ENCODE measurements around the gene KCNJ15. TPM values are rescaled to one million over a fixed set of nuclear protein-coding genes. Genes with fewer than 3 reads are reported as not detected.

KCNJ15 gene
- polyA plus RNA-seq, 2 of the 4 experiments (the other 2 are of a cell fraction), result 0.19 to 0.30 TPM

GRCh38 chr21:38277501-38278131, 20.8 kb downstream of the KCNJ15 start (continued):
- TF ChIP-seq EHF (CRISPR knock-in tag; IDR thresholded peaks at IDR 0.05) (no peak), TP53 (CRISPR knock-in tag; IDR thresholded peaks at IDR 0.05) (no peak), HOXB5 (CRISPR knock-in tag; IDR thresholded peaks at IDR 0.05) (peak; percentile 77; the same call in 1 of the 2 replicates), RNF2 (IDR thresholded peaks at IDR 0.05; ENCODE audit: borderline replicate concordance, low read depth) (no peak), FOXS1 (CRISPR knock-in tag; IDR thresholded peaks at IDR 0.05) (no peak), CHD2 (IDR thresholded peaks at IDR 0.05; ENCODE audit: low read length, partially characterized antibody) (no peak), HDAC2 (IDR thresholded peaks at IDR 0.05) (no peak), POLR2A (IDR thresholded peaks at IDR 0.05; ENCODE audit: low read length) (no peak), CBX8 (IDR thresholded peaks at IDR 0.05) (no peak), ZFP36 (IDR thresholded peaks at IDR 0.05; ENCODE audit: borderline replicate concordance, partially characterized antibody) (no peak), EP300 (IDR thresholded peaks at IDR 0.05) (peak; percentile 94 to 97), CEBPB (IDR thresholded peaks at IDR 0.05) (peak; percentile 81 to 86), FOSL2 (IDR thresholded peaks at IDR 0.05) (peak; percentile 96), FOSL2 (CRISPR knock-in tag; IDR thresholded peaks at IDR 0.05) (peak; percentile 92), USF2 (IDR thresholded peaks at IDR 0.05) (no peak), CHD4 (IDR thresholded peaks at IDR 0.05; ENCODE audit: borderline replicate concordance) (no peak), ELK1 (IDR thresholded peaks at IDR 0.05; ENCODE audit: low read depth, low read length) (no peak), BHLHE40 (IDR thresholded peaks at IDR 0.05; ENCODE audit: low read depth, low read length) (0 out of 2 replicates have a peak, but pooled peaks have one; percentile 17), HOXB13 (CRISPR knock-in tag; IDR thresholded peaks at IDR 0.05; ENCODE audit: low read depth) (no peak), RFX5 (IDR thresholded peaks at IDR 0.05) (no peak), JUN (IDR thresholded peaks at IDR 0.05) (peak; percentile 97 to 98), HES2 (IDR thresholded peaks at IDR 0.05) (peak; percentile 48), HMGXB4 (CRISPR knock-in tag; IDR thresholded peaks at IDR 0.05; ENCODE audit: borderline replicate concordance) (no peak), RARB (CRISPR knock-in tag; IDR thresholded peaks at IDR 0.05) (peak; percentile 66), EHMT2 (IDR thresholded peaks at IDR 0.05; ENCODE audit: low read depth) (no peak), GATA3 (IDR thresholded peaks at IDR 0.05; ENCODE audit: borderline replicate concordance) (peak; percentile 91)

GRCh38 chr21:38280454-38280853, 23.7 kb downstream of the KCNJ15 start:
- TF ChIP-seq CBX2 (IDR thresholded peaks at IDR 0.05; ENCODE audit: borderline replicate concordance, low read depth) (no peak), MAFK (IDR thresholded peaks at IDR 0.05; ENCODE audit: partially characterized antibody) (peak; percentile 59), HEYL (CRISPR knock-in tag; IDR thresholded peaks at IDR 0.05) (no peak)
- no peak for ATAC-seq
- POLR2A ChIA-PET, result no interaction called here

More at GRCh38 chr21:38280454-38280853, 23.7 kb downstream of the KCNJ15 start:
- Histone ChIP-seq H3K27ac (peak overlapping the region; percentile 90 to 92; a peak in 5 of 6 replicates), H3K9me3 (peaks cover 8% of the 10 kb centered on the region; the same call in 2 of the 3 replicates), H3K4me1 (peaks cover 31% of the 10 kb centered on the region), H3K4me3 (no peak overlapping the region), H3K4me2 (no peak overlapping the region)
- 73% methylated on average over 5 of the region's 5 CpGs for WGBS (ENCODE audit: missing lambda C conversion rate)
- FAIRE-seq (no peak), DNase-seq (ENCODE audit: low read depth in 1 of 2, low spot score in 1 of 2) (no peak)
- CTCF ChIA-PET, result interaction anchor here (0.8 to 1.8 kb wide), 4 partner anchors 70 to 156 kb away, joined by 3 to 7 read pairs (median 4); no protein-coding TSS in a partner anchor
